A549 (cell line): ENCODE results near the gene SHROOM2. TPM values are rescaled to one million over a fixed set of nuclear protein-coding genes. Genes with fewer than 3 reads are reported as not detected.

Experiments used
- ATAC-seq, 2 experiments: fragments of 200-7000 bp in 1 of 2; fragments of >200 bp in 1 of 2; cut with Nextera tagmentation in 1 of 2; cut with Tn5 transposase in 1 of 2; 3 replicates each; pipeline versions ENCODE4 v1.8.0 to v1.9.1; 2018 to 2020; ENCODE audit warnings: mild to moderate bottlenecking in 1 of 2, moderate library complexity in 1 of 2
- CTCF ChIA-PET: fragments of 300-600 bp; sonication (Branson Sonifier 250); formaldehyde crosslinking; extraction: SDS; loops from one replicate; lab custom pipeline; 2021; ENCODE audit warnings: antibody characterized with exemption, inconsistent platforms; lab: Yijun Ruan, JAX
- POLR2A ChIA-PET: fragments of 350-600 bp; formaldehyde crosslinking; extraction: SDS; loops from one replicate; lab custom pipeline; 2021; ENCODE audit warnings: antibody characterized with exemption, inconsistent platforms; lab: Yijun Ruan, JAX
- DNase-seq, 2 experiments: peaks; one replicate each; pipeline versions ENCODE4 v3.0.0 to v3.0.0-alpha.2; 2011 to 2016; ENCODE audit warnings: low read depth in 1 of 2, low spot score in 1 of 2
- FAIRE-seq: peaks from 2 replicates; lab custom pipeline; 2011; peaks lifted over from hg19 to GRCh38; lab: Jason Lieb, UNC
- H3K27ac ChIP-seq, 2 experiments: fragments of >200 bp; sonication (Bioruptor Twin); formaldehyde crosslinking; 3 replicates each; pipeline ENCODE4 v1.5.1; 2016 to 2017
- H3K4me1 ChIP-seq: fragments of >200 bp; sonication (Bioruptor Twin); formaldehyde crosslinking; 3 replicates; pipeline ENCODE4 v1.6.1; 2016
- H3K4me2 ChIP-seq: fragments of >200 bp; sonication (Bioruptor Twin); formaldehyde crosslinking; 3 replicates; pipeline ENCODE4 v1.6.1; 2016
- H3K4me3 ChIP-seq: fragments of >200 bp; sonication (Bioruptor Twin); formaldehyde crosslinking; 3 replicates; pipeline ENCODE4 v1.5.1; 2016
- H3K9me3 ChIP-seq: fragments of >200 bp; sonication (Bioruptor Twin); formaldehyde crosslinking; 3 replicates; pipeline ENCODE4 v1.6.1; 2016
- BHLHE40 ChIP-seq: IDR thresholded peaks from 2 replicates; pipeline ENCODE4 v1.6.1; 2012; ENCODE audit warnings: low read depth, low read length, inconsistent platforms
- CBX8 ChIP-seq: fragments of 200-600 bp; sonication (generic); IDR thresholded peaks from 2 replicates; pipeline ENCODE4 v1.6.1; 2016
- CEBPB ChIP-seq, 2 experiments: fragments of >200 bp in 1 of 2; sonication (Bioruptor Twin) in 1 of 2; formaldehyde crosslinking in 1 of 2; IDR thresholded peaks; 2 replicates each; pipeline ENCODE4 v1.6.1; 2012 to 2016
- CTCF ChIP-seq: fragments of >200 bp; sonication (Bioruptor Twin); formaldehyde crosslinking; IDR thresholded peaks from 3 replicates; pipeline ENCODE4 v1.5.1; 2016
- EHF ChIP-seq: fragments of 250-450 bp; sonication (Bioruptor Pico); IDR thresholded peaks from 2 replicates; pipeline ENCODE4 v1.5.0; 2020; ENCODE audit warnings: mild to moderate bottlenecking
- EHMT2 ChIP-seq: fragments of 200-600 bp; sonication (generic); IDR thresholded peaks from 2 replicates; pipeline ENCODE4 v1.6.1; 2016; ENCODE audit warnings: antibody characterized with exemption, low read depth, mild to moderate bottlenecking, moderate library complexity
- ELK1 ChIP-seq: fragments of 150-350 bp; IDR thresholded peaks from 2 replicates; pipeline ENCODE4 v1.6.1; 2014; ENCODE audit warnings: low read depth, mild to moderate bottlenecking, low read length
- ESRRA ChIP-seq: fragments of 150-350 bp; IDR thresholded peaks from 2 replicates; pipeline ENCODE4 v1.6.1; 2014; ENCODE audit warnings: mild to moderate bottlenecking, low read length, borderline replicate concordance
- FOSL2 ChIP-seq, 2 experiments: fragments of 450-650 bp in 1 of 2; fragments of >200 bp in 1 of 2; sonication (Bioruptor Twin) in 1 of 2; formaldehyde crosslinking; IDR thresholded peaks; 2 replicates each; pipeline versions ENCODE4 v1.5.0 to v1.6.1; 2016 to 2020; ENCODE audit warnings: mild to moderate bottlenecking in 1 of 2, moderate library complexity in 1 of 2
- FOXS1 ChIP-seq: fragments of 250-450 bp; sonication (Bioruptor Pico); IDR thresholded peaks from 2 replicates; pipeline ENCODE4 v1.5.0; 2020; ENCODE audit warnings: mild to moderate bottlenecking, moderate library complexity
- GATA3 ChIP-seq: IDR thresholded peaks from 2 replicates; pipeline ENCODE4 v1.6.1; 2012; ENCODE audit warnings: borderline replicate concordance
- HMGXB4 ChIP-seq: fragments of 250-450 bp; sonication (Bioruptor Pico); IDR thresholded peaks from 2 replicates; pipeline ENCODE4 v1.5.0; 2021; ENCODE audit warnings: mild to moderate bottlenecking, moderate library complexity, borderline replicate concordance
- HOXA7 ChIP-seq: fragments of 250-450 bp; sonication (Bioruptor Pico); IDR thresholded peaks from 2 replicates; pipeline ENCODE4 v1.5.0; 2020; ENCODE audit warnings: mild to moderate bottlenecking, moderate library complexity
- KDM5A ChIP-seq: fragments of 200-600 bp; sonication (generic); IDR thresholded peaks from 2 replicates; pipeline ENCODE4 v1.6.1; 2016; ENCODE audit warnings: antibody characterized with exemption, mild to moderate bottlenecking
- POLR2AphosphoS2 ChIP-seq: conservative IDR thresholded peaks from 2 replicates; pipeline ENCODE4 v1.6.1; 2012; ENCODE audit warnings: low read length, improper control_type of control experiment, inconsistent platforms
- RCOR1 ChIP-seq: fragments of 150-350 bp; IDR thresholded peaks from 2 replicates; pipeline ENCODE4 v1.6.1; 2014; ENCODE audit warnings: antibody characterized with exemption, low read length, low read depth
- REST ChIP-seq: fragments of 200-600 bp; sonication (generic); IDR thresholded peaks from 2 replicates; pipeline ENCODE4 v1.6.1; 2016; ENCODE audit warnings: antibody characterized with exemption, mild to moderate bottlenecking, moderate library complexity
- TFCP2L1 ChIP-seq: fragments of 250-450 bp; sonication (Bioruptor Pico); IDR thresholded peaks from 2 replicates; pipeline ENCODE4 v1.5.0; 2021; ENCODE audit warnings: mild to moderate bottlenecking
- WGBS: methylation state at CpG from one replicate; pipeline ENCODE4 v1.1.6; 2017; ENCODE audit errors: missing lambda C conversion rate; 5-methylcytosine and 5-hydroxymethylcytosine counted together
- polyA plus RNA-seq, 4 experiments: library from polyadenylated mRNA; depleted of rRNA in 3 of 4; stranded (reverse); fragments of >200 nt; fragmentation: RNase III in 1 of 4; extraction: RNeasy Plus Mini Kit Qiagen cat#74134 plus additional on column Dnase treatment in 1 of 4; gene quantifications; 2 replicates in 3 of 4; 3 replicates in 1 of 4; pipeline ENCODE4 v1.2.3, GENCODE V29; 2011 to 2017
- TF ChIP-seq, protein P1 (sequence below): fragments of >200 bp; sonication (Bioruptor Twin); formaldehyde crosslinking; IDR thresholded peaks from 2 replicates; pipeline ENCODE4 v1.6.1; 2016
- TF ChIP-seq, protein P2 (sequence below): fragments of 450-650 bp; IDR thresholded peaks from 2 replicates; pipeline ENCODE4 v1.6.1; 2014; ENCODE audit warnings: antibody characterized with exemption

The SHROOM2 gene
- polyA plus RNA-seq, 2 of the 4 experiments (the other 2 are of a cell fraction) = 0.12 to 0.27 TPM

- Histone ChIP-seq H3K27ac (0 out of 6 replicates have a peak overlapping the region, but pooled peaks of 1 of the 2 experiments have one; percentile 33), H3K4me1 (peaks cover 12% of the 10 kb centered on the region; the same call in 2 of the 3 replicates), H3K4me3 (no peak overlapping the region), H3K9me3 (no peaks in the 10 kb centered on the region), H3K4me2 (0 out of 3 replicates have a peak overlapping the region, but pooled peaks have one; percentile 17)
- 40% methylated on average over 1 of the region's 6 CpGs for WGBS
- TF ChIP-seq BHLHE40 (no peak), TFCP2L1 (CRISPR knock-in tag) (no peak), CBX8 (no peak), HMGXB4 (CRISPR knock-in tag) (no peak), KDM5A (no peak), GATA3 (no peak), ELK1 (no peak), HOXA7 (CRISPR knock-in tag) (no peak), REST (no peak), FOSL2 (IDR thresholded peaks at IDR 0.05) (no peak), FOSL2 (CRISPR knock-in tag; IDR thresholded peaks at IDR 0.05) (no peak), ESRRA (no peak), CEBPB (IDR thresholded peaks at IDR 0.05) (no peak), POLR2AphosphoS2 (no peak), RCOR1 (no peak), EHF (no peak), CTCF (no peak), EHMT2 (no peak), FOXS1 (CRISPR knock-in tag) (no peak)
- TF ChIP-seq, protein P1, sequence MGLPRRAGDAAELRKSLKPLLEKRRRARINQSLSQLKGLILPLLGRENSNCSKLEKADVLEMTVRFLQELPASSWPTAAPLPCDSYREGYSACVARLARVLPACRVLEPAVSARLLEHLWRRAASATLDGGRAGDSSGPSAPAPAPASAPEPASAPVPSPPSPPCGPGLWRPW = no peak
- TF ChIP-seq, protein P2, sequence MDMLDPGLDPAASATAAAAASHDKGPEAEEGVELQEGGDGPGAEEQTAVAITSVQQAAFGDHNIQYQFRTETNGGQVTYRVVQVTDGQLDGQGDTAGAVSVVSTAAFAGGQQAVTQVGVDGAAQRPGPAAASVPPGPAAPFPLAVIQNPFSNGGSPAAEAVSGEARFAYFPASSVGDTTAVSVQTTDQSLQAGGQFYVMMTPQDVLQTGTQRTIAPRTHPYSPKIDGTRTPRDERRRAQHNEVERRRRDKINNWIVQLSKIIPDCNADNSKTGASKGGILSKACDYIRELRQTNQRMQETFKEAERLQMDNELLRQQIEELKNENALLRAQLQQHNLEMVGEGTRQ = no peak
- no peak for FAIRE-seq
- ChIA-PET CTCF (no interaction called here), POLR2A (no interaction called here)
- no peak for DNase-seq
- no peak; a peak in 1 of 6 replicates for ATAC-seq
These were observed 56.3 kb downstream of the SHROOM2 start for GRCh38 chrX:9842541-9842940.
